Stimulated activated CD4-positive, alpha-beta T cell treated with anti-CD3 and anti-CD28 coated beads, Interleukin-4, amount 100 ng/mL, for 4 hours (primary cell): ENCODE data around the gene HOXC5.

Experiments
- DNase-seq, 2 experiments: peaks; one replicate each; pipeline ENCODE4 v3.0.0-alpha.2; 2020

The HOXC5 gene

GRCh38 chr12:54008260-54008552 is 24.6 kb upstream of the HOXC5 start:
- DNase-seq = no peak

GRCh38 chr12:54009171-54010052 is 23.4 kb upstream of the HOXC5 start:
- DNase-seq = peak; percentile 36 to 46

- DNase-seq = no peak
Measured at GRCh38 chr12:54010053-54010971, 22.5 kb upstream of the HOXC5 start.

- DNase-seq = no peak
Measured at GRCh38 chr12:54010972-54011664, 21.7 kb upstream of the HOXC5 start.

GRCh38 chr12:54011665-54012532 is 21.0 kb upstream of the HOXC5 start:
- no peak for DNase-seq

GRCh38 chr12:54012631-54013409 is 20.0 kb upstream of the HOXC5 start:
- DNase-seq = no peak

GRCh38 chr12:54014377-54015017 is 18.4 kb upstream of the HOXC5 start:
- DNase-seq = no peak

- no peak for DNase-seq
Measured at GRCh38 chr12:54015018-54015931, 17.6 kb upstream of the HOXC5 start.

GRCh38 chr12:54016051-54016450 is 16.8 kb upstream of the HOXC5 start:
- DNase-seq = no peak

GRCh38 chr12:54016478-54016964 is 16.3 kb upstream of the HOXC5 start:
- no peak for DNase-seq

- DNase-seq = no peak
Measured at GRCh38 chr12:54017027-54017788, 15.6 kb upstream of the HOXC5 start.

- peak; percentile 73 to 78 for DNase-seq
Measured at GRCh38 chr12:54017878-54018467, 14.9 kb upstream of the HOXC5 start.

GRCh38 chr12:54018468-54018984 is 14.3 kb upstream of the HOXC5 start:
- no peak for DNase-seq

- DNase-seq = no peak
Measured at GRCh38 chr12:54019091-54019811, 13.6 kb upstream of the HOXC5 start.

GRCh38 chr12:54019924-54020590 is 12.8 kb upstream of the HOXC5 start:
- DNase-seq = no peak

GRCh38 chr12:54020591-54021405 is 12.1 kb upstream of the HOXC5 start:
- DNase-seq = no peak
